ENCODE data around the gene DMRTB1. TPM values are rescaled to one million over a fixed set of nuclear protein-coding genes. Genes with fewer than 3 reads are reported as not detected.

DMRTB1 gene
- total RNA-seq, 1 experiment from 2014 or later: not detected

DNA sequence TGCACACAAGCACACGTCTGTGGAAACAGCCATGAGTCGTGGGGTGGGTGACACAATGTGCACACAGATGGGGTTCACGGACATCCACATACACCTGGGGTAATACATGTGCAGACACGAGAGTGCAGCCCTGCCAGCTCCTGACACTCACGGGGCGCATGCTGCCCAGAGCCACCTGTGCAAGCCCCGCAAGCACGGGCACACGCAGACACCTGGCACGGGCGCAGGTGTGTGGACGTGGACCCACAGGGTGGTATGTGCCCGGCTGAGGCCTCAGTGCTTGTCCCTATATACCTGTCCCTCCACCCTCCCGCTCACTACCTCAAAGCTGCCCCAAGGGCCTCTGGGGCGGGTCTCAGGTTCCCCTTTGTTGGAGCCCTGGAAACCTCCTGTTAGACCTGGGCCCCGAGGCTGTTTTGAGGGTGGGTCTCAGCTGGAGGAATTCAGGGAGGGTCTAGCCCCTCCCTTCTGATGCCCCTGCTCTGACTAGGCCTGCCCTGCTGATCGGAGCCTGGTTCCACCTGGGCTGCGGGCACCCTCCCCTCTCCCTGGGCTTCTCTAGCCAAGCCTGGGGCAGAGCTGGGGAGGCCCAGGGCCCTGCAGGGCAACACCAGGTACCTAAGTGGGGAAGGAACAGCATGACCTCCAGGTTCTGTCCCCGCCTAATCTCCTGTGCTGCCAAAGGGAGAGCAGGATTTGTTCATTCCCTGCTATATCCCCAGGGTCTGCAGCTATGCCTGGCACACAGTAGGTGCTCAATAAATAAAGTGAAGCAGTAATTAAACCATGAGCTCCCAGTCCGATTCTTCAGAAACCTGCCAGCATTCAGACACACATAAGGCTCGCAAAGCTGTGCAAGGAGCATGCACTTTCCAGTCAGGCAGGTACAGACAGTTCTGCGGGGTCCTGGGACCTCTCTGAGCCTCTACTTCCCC is 49.1 kb downstream of the DMRTB1 start:
- DNase-seq (ENCODE audit: low read depth): no peak

DNA sequence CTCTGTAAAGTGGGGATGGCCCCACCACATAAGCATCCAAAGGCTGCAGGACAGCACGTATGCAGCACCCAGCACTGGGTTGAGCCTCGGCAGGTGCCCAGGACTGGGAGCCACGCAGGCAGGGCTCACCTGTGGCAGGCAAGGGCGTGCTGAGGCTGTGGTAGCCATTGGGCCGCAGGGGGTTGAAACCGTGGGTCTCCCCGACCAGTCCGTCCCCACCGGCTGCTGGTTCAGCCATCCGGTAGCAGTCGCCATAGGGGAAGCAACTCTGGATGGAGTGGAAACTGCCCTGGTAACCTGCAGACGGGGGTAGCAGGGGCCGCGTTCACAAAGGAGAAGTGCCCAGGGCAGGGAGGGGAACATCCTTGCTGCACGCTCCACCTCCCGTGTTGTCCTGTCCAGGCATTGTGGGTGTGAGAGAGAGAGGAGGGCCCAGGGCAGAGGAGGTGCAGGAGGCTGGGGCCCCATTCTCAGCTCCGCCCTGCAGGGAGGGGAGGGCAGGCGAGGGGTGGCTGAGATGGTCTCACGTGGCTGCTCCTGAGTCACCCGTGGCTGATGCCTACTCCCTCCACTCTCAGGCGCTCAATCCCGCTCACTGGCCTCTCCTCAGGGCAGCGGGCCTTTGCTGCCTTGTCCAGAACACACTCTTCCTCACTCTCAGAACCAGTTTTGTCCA is 49.9 kb downstream of the DMRTB1 start:
- DNase-seq (ENCODE audit: low read depth): peak; percentile 50

DNA sequence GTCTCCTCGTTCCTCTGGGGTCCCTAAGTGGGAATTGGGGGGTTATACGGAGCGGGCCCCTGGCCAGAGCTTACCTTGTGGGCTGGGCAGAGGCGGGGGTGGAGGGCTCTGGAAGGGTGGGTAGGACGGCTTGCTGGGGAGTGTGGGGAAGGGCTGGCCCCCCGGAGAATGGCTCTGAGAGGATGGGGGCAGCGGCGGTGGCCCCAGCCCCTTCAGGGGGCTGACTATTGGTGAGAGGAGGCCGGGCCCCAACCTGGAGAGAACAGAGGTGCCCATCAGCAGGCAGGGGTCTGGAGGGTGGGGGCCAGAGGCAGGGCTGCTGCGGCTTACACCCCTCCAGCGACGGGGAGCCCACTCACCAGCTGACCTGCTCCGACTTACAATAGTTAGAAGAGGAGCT is 50.6 kb downstream of the DMRTB1 start:
- DNase-seq (ENCODE audit: low read depth): no peak

DNA sequence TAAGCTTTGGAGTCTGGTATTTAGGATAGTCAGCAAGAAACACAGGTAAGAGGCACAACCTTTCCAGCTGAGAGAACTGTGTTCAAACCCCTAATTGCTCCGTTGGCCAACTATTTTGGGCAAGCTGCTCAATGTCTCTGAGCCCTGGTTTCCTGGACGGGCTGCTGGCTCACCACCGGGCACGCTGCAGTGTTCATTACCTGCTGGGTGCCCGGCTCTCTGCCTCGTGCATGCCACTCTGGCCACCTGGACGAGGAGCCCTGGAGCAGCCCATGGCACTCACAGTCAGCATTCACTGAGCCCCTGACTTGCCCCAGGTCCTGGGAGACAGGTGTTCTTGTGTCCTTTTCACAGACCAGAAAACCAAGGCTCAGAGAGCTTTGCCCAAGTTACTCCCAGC is 51.0 kb downstream of the DMRTB1 start:
- DNase-seq (ENCODE audit: low read depth): no peak

DNA sequence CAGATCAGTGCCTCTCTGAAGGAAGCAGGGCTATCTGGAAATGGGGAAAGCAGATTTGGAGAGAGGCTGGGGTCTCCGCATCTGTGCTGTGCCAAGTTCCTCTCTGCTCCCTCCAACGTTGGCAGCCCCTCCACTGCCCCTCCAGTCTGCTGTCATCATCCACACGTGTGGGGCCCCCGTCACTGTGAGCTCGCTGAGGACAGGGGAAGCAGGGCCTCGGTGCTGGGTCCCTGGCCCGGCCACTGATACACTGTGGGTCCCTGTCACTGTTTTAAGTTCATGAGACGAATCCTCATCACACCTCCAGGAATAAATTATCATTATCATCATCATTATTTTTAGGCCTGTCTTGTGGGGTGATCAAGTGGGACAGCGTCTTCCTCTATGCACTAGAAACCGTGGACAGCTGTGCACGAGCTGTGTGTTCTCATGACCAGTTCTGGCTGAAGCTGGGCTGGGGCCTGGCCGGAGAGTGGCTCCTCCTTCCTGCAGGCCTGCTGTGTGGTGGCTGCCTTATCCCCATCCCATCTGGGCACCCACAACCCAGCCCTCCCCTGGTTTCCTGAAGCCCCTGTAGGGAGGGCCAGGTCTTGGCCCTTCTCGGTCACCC is 52.2 kb downstream of the DMRTB1 start:
- DNase-seq (ENCODE audit: low read depth): no peak

DNA sequence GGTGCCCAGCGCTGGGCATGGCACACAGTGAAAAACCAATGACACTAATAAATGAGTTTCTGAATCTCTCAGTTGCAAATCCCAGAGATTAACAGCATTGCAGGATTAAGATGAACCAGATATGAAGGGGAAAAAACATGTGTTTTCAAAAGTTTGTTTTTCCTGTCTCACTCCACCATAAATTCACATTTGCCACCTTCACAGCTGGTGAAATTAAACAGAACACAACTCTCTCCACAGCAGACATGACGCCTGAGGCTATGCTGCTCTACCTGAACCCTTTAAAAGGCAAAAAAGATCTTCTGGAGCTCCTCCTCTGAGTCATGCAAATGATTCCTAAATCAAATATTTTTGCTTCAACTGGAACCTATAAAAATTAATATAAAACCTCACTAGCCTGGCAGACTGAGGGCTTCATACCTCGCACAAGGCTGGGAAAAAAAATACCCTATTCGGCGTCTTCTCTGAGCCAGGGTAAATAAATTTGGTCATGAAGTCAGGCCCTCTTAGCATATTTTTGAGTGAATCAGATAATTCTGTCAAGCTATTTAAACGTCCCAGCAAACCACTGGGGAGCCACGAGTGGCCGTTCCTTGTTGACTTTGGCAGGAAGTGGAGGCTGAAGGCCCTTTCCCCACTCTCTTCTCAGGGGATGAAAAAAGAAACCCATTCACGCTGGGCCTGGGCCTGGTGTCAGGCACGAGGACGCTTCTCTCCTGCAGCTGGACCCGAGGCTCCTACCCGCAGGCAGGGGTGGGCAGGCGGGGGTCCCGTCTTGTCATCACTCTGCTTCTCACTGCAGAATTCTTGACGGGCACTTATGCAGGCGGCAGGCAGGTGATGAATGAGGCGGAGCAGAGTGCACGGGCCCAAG is 53.0 kb downstream of the DMRTB1 start:
- peak; percentile 21 for DNase-seq (ENCODE audit: low read depth)

DNA sequence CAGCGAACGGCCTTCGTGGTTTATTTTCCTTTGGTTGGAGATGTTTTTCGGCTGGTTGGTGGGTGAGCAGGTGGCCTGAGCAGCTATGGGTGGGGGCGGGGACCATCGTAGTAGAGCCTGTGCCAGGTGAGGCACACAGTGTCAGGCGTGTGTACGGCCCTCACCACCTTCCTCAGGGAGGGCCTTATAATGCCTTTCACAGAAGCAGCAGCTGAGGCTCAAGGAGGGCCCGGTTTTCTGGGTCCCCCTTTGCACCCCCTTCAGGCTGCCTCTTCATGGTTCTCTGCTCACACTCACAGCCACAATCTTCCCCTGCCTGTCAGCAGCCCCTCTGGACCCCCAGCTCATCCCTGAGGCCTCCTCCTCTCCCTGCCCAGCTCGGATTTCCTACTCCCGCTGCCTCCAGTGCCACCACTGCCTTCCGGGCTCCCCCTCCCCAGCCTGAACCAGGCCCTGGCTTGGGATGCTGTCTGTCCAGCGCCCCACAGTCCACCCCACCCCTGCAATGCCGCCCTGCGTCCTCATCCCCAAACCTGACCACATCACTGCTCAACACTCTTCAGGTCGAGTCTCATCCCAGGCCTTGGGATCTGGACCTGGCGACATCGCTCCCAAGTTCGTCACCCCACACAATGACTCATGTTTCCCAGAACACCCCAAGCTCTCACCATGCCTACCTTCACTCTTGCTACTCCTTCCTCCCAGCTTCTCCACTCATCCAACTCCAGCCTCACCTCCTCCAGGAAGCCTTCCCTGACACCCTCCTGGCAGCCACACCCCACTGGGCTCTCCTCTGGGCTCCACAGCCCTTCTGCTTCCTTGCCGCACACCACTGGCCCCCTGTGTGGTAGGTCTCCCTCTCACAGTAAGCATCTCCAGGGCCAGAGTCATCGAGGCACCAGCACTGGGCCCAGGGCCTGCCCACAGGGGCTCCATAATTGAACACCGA is 53.9 kb downstream of the DMRTB1 start:
- DNase-seq (ENCODE audit: low read depth): no peak

DNA sequence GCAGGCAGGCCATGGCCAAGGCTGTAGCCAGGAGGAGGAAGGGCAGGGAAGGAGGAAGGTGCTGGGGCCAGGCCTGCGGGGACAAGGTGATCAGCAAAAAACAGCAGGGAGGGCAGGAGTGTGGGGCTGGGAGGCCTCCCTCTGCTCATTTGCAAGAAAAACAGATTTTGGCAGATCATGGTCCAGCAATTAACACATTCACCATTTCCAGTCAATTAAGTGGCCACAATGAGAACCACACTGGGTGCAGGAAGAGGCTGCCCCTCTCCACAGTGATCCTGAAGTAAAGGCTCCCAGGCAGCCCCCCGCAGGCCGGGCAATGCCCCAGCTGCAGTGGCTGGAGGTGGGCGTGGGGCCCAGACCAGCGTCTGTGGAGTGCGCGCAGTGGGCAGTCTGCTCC is 54.6 kb downstream of the DMRTB1 start:
- DNase-seq (ENCODE audit: low read depth): no peak

DNA sequence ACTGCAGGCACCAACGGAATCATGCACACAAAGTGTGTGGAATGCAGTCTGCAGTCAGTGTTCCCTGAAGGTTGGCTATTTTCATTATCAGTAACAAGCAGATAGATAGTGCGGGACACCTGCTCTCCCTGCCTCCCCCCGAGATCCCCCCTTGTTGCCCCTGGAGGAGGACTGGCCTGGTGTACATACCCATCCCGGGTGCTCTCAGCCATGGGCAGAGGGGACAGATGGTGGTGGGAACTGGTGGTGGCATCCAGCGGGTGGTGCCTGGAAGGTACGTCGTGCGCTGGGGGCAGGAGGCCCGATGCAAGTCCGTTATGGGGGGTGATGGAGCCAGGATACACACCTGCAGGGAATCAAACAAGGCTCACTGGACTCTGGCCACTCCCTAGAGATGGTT is 55.2 kb downstream of the DMRTB1 start:
- DNase-seq (ENCODE audit: low read depth): no peak

DNA sequence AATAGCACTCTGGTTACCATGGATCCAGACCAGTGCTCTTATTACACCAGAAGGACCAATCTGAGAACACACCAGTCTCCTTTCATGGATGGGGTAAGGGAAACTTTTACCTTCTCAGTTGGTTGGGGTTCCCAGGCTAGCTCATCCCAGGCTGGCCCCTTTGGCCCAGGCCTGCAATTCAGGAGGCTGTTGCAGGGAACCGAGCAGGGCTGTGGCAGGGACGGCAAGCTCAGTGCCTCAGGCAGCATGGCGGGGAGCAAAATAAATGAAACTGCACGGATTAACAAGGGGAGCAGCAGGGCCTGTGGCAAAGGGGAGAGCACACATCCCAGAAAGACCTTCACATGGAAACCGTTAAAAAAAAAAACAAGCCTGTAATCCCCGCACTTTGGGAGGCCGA is 57.0 kb downstream of the DMRTB1 start:
- no peak for DNase-seq (ENCODE audit: low read depth)

Other genes starting within 250 kb of the DMRTB1 start
- 42.6 and 53.5 TPM in 2 replicates for gene CZIB, start 238.8 kb upstream of the DMRTB1 start, total RNA-seq (2014; rRNA removed; shearing (Covaris generic))
- 44.5 and 61.4 TPM in 2 replicates for gene MAGOH, start 220.9 kb upstream of the DMRTB1 start, total RNA-seq (2014; rRNA removed; shearing (Covaris generic))
- 35.4 and 39.2 TPM in 2 replicates for gene LRP8, start 131.3 kb upstream of the DMRTB1 start, total RNA-seq (2014; rRNA removed; shearing (Covaris generic))